Adrenal gland (tissue), 12 donors: ENCODE measurements around the gene PIK3AP1. TPM values are rescaled to one million over a fixed set of nuclear protein-coding genes. Genes with fewer than 3 reads are reported as not detected.

Source experiments
- DNase-seq, 7 donors: peaks; one replicate each; pipeline ENCODE4 v3.0.0-alpha.2; 2019 to 2020
- H3K27ac ChIP-seq, 5 donors: fragments of 200-600 bp; sonication (generic) in 4 of 5; 1 replicate in 3 of 5; 2 replicates in 2 of 5; pipeline versions ENCODE4 v1.5.1 to v1.8.0; 2016 to 2020; ENCODE audit warnings: mild to moderate bottlenecking in 1 of 5
- H3K27me3 ChIP-seq: fragments of 200-600 bp; 2 replicates; pipeline ENCODE4 v1.8.0; 2021
- H3K36me3 ChIP-seq, 2 donors: fragments of 200-600 bp; replicated peaks in 1 of 2; 1 replicate in 1 of 2; 2 replicates in 1 of 2; pipeline versions ENCODE4 v1.5.1 to v1.8.0; 2018 to 2022
- H3K4me1 ChIP-seq, 2 donors: fragments of 200-600 bp; replicated peaks in 1 of 2; 1 replicate in 1 of 2; 2 replicates in 1 of 2; pipeline versions ENCODE4 v1.5.1 to v1.8.0; 2018 to 2021
- H3K4me3 ChIP-seq, 4 donors: fragments of 200-600 bp; sonication (generic) in 3 of 4; one replicate each; pipeline ENCODE4 v1.5.1; 2016 to 2018
- H3K9me3 ChIP-seq, 3 donors: fragments of 200-600 bp; sonication (generic) in 1 of 3; replicated peaks in 1 of 3; 1 replicate in 2 of 3; 2 replicates in 1 of 3; pipeline versions ENCODE4 v1.5.1 to v1.8.0; 2016 to 2021
- POLR2A ChIP-seq, 2 donors: fragments of 450-650 bp; IDR thresholded peaks; one replicate each; pipeline ENCODE4 v1.6.1; 2017; ENCODE audit warnings: antibody characterized with exemption in 2 of 2, mild to moderate bottlenecking in 2 of 2, moderate library complexity in 1 of 2
- WGBS, 4 donors: extraction: QIAGEN DNeasy Blood & Tissue Kit in 2 of 4; methylation state at CpG; one replicate each; pipeline versions ENCODE4 v1.1.5 to v1.1.7; 2013 to 2017; 5-methylcytosine and 5-hydroxymethylcytosine counted together
- intact Hi-C, 2 donors: fragments of 100-400 bp; cut with DNase I; formaldehyde crosslinking; loops; one replicate each; pipeline versions ENCODE4 v1.14.1 to v1.15.0; 2022 to 2023
- polyA plus RNA-seq, 3 donors: library from polyadenylated mRNA; stranded (reverse); fragments of 200-250 nt in 2 of 3; fragments of 350-450 nt in 1 of 3; fragmentation: Illumina TruSeq in 1 of 3; extraction: RNeasy Lipid Tissue Mini Kit (QIAGEN cat#74804) in 1 of 3; gene quantifications; one replicate each; pipeline ENCODE4 v1.2.3, GENCODE V29; 2013 to 2014
- total RNA-seq, 9 donors: library from RNA; depleted of rRNA in 4 of 9; stranded (reverse); fragments of >200 nt in 4 of 9; fragments of 120-200 nt in 1 of 9; fragmentation: NEBNext Ultra II Directional in 1 of 9; extraction: Animal tissue kit (Norgen Biotek cat#: 25700) in 1 of 9; gene quantifications; one replicate each; pipeline versions ENCODE4 v1.1.0 to v1.2.4, GENCODE V29; 2013 to 2023
- TF ChIP-seq, protein P1 (sequence below), 6 experiments: fragments of 450-650 bp in 4 of 6; fragments of 200-600 bp in 2 of 6; sonication (generic) in 1 of 6; IDR thresholded peaks; 1 replicate in 5 of 6; 2 replicates in 1 of 6; pipeline versions ENCODE4 v1.5.1 to v1.8.0; 2016 to 2021; ENCODE audit warnings: antibody characterized with exemption in 6 of 6, mild to moderate bottlenecking in 2 of 6, moderate library complexity in 1 of 6
- donor health status: healthy with polysubstance abuse.
- donor health status: Bipolar disorder and iron deficiency.
- donor health status: DM: yes; HTN: yes; CAD: no.
- donor health status: DM: no; HTN: no; CAD: no.
- donor health status: DM: no; HTN: no; CAD: no.
- donor health status: DM: yes; HTN: yes; CAD: no.

PIK3AP1 gene
- total and polyA plus RNA-seq, 12 donors: 2.0 to 38.5 (median 10.4) TPM

DNA sequence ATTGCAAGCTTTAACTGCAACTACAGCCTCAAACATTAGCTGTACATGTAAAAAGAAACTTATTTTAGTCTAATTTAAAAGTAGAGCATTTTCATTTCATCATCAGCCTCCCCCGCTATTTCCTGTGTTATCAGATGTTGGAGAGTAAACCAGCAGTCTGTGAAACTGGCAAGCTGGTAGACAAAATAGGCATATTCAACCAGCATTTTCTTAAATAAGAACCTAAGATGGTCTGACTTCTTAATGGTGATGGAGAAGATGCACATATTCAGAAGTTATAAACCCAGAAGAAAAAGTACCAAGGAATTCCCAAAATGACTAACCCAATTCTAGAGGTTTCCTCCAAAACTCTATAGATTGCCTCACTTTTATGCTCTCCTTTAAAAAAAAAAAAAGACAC lies 24.9 kb downstream of the PIK3AP1 start:
- no peak for TF ChIP-seq POLR2A (IDR thresholded peaks at IDR 0.05)
- TF ChIP-seq, protein P1, sequence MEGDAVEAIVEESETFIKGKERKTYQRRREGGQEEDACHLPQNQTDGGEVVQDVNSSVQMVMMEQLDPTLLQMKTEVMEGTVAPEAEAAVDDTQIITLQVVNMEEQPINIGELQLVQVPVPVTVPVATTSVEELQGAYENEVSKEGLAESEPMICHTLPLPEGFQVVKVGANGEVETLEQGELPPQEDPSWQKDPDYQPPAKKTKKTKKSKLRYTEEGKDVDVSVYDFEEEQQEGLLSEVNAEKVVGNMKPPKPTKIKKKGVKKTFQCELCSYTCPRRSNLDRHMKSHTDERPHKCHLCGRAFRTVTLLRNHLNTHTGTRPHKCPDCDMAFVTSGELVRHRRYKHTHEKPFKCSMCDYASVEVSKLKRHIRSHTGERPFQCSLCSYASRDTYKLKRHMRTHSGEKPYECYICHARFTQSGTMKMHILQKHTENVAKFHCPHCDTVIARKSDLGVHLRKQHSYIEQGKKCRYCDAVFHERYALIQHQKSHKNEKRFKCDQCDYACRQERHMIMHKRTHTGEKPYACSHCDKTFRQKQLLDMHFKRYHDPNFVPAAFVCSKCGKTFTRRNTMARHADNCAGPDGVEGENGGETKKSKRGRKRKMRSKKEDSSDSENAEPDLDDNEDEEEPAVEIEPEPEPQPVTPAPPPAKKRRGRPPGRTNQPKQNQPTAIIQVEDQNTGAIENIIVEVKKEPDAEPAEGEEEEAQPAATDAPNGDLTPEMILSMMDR (IDR thresholded peaks at IDR 0.05): no peak
- 42 to 58% (median 50%) methylated on average over 1 of the region's 1 CpG for WGBS, 4 donors
- intact Hi-C loops: no loop called here

DNA sequence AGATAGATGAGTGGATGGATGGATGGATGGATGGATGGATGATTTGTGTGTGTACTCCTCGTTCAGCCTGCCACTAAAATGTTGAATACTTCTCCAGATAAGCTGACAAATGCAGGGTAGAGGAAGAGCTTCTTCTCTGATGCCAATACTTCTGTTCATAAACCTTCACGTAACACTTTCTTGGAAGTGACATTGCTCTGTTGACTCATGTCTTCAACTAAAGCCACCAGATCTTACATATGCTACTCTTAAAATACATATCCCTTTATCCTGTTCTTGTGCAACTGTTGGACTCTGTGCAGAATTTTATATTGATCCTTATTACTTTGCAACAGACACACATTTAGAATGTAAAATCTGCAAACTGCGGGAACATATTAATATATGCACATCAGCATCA lies 26.9 kb downstream of the PIK3AP1 start:
- WGBS, 4 donors: 90 to 94% (median 93%) methylated on average over 3 of the region's 3 CpGs
- Histone ChIP-seq H3K27ac (no peak overlapping the region), H3K27me3 (no peaks in the 10 kb centered on the region), H3K36me3 (no peaks in the 10 kb centered on the region), H3K9me3 (no peaks in the 10 kb centered on the region), H3K4me1 (peaks cover 0 to 6% of the 10 kb centered on the region in 2 donors), H3K4me3 (no peak overlapping the region)
- TF ChIP-seq, protein P1 (IDR thresholded peaks at IDR 0.05): no peak
- DNase-seq: no peak
- intact Hi-C loops: no loop called here

More for the DNA sequence above, 24.9 kb downstream of the PIK3AP1 start:
- H3K36me3 ChIP-seq: no peaks in the 10 kb centered on the region
- no peaks in the 10 kb centered on the region for H3K9me3 ChIP-seq
- no peak for DNase-seq
- no peak overlapping the region for H3K27ac ChIP-seq
- H3K27me3 ChIP-seq: no peaks in the 10 kb centered on the region
- no peak overlapping the region for H3K4me3 ChIP-seq
- peaks cover 0 to 6% of the 10 kb centered on the region in 2 donors for H3K4me1 ChIP-seq

DNA sequence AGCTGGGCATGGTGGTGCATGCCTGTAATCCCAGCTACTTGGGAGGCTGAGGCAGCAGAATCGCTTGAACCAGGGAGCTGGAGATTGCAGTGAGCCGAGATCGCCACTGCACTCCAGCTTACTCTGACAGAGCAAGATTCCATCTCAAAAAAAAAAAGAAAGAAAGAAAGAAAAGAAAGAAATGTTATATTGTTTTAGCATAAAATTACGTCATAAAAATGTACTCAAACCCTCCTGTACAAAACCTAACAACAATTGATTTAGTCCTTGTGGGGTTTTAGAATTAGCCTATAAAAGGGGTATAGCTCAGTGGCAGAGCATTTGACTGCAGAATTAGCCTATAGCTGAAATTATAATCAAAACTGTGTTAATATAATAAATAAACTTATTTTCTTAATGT lies 27.9 kb downstream of the PIK3AP1 start:
- H3K9me3 ChIP-seq: no peaks in the 10 kb centered on the region
- no peak overlapping the region for H3K4me3 ChIP-seq
- WGBS, 4 donors: 92 to 96% (median 94%) methylated on average over 4 of the region's 4 CpGs

DNA sequence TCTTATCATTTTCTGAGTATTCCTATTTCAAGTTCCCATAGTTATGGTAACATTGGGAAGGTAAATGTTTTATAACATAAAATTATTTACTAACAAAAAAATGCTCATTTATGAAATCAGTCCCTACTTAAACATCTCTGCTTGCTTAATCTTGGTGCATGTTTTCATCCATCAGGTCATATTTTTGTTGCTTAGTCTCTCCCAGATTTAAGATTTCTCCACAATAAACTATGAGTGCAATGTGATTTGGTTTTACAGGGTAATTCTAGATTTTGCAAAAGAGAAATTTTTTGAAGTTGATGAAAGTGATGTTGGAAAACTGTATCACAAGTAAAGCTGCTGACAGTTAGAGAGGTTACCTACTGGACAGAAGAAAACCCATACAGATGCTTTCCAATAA lies 28.6 kb downstream of the PIK3AP1 start:
- H3K27ac ChIP-seq: no peak overlapping the region
- intact Hi-C loops: no loop called here
- H3K4me3 ChIP-seq: no peak overlapping the region
- peaks cover 0 to 6% of the 10 kb centered on the region in 2 donors for H3K4me1 ChIP-seq
- TF ChIP-seq, protein P1 (IDR thresholded peaks at IDR 0.05): no peak
- TF ChIP-seq POLR2A (IDR thresholded peaks at IDR 0.05): no peak
- no peak for DNase-seq
- H3K36me3 ChIP-seq: no peaks in the 10 kb centered on the region
- no peaks in the 10 kb centered on the region for H3K9me3 ChIP-seq
- H3K27me3 ChIP-seq: no peaks in the 10 kb centered on the region

More for the DNA sequence above, 27.9 kb downstream of the PIK3AP1 start:
- peaks cover 0 to 6% of the 10 kb centered on the region in 2 donors for H3K4me1 ChIP-seq
- H3K27me3 ChIP-seq: no peaks in the 10 kb centered on the region
- DNase-seq: no peak
- H3K27ac ChIP-seq: no peak overlapping the region
- TF ChIP-seq POLR2A (IDR thresholded peaks at IDR 0.05): no peak
- TF ChIP-seq, protein P1 (IDR thresholded peaks at IDR 0.05): no peak
- intact Hi-C loops: no loop called here
- H3K36me3 ChIP-seq: no peaks in the 10 kb centered on the region
